Vein endothelial cell (primary cell): ENCODE results near the gene TMEM252. TPM values are rescaled to one million over a fixed set of nuclear protein-coding genes. Genes with fewer than 3 reads are reported as not detected.

Experiments used
- total RNA-seq: library from RNA; depleted of rRNA; stranded (reverse); fragments of >200 nt; gene quantifications from 2 replicates; pipeline ENCODE4 v1.2.3, GENCODE V29; 2012

The TMEM252 gene
- total RNA-seq = not detected in 2 replicates

GRCh38 chr9:68540712-68541535 lies at the start of gene TMEM252:
Gene TMEM252 (minus strand): TSS chr9:68540883. CDS start chr9:68540814, 69 bp downstream.

Other genes with a start within 250 kb of the TMEM252 start
- not detected in 2 replicates for gene FOXD4L3, start 238.0 kb downstream of the TMEM252 start, total RNA-seq
- 3.2 and 4.9 TPM in 2 replicates for gene PGM5, start 184.3 kb downstream of the TMEM252 start, total RNA-seq
- 0.19 TPM in 1 of 2 replicates, not detected in the other for gene PIP5K1B, start 164.4 kb upstream of the TMEM252 start, total RNA-seq